B cell (primary cell): ENCODE measurements around the gene MYT1. TPM values are rescaled to one million over a fixed set of nuclear protein-coding genes. Genes with fewer than 3 reads are reported as not detected.

Source experiments
- ATAC-seq: fragments of 200-7000 bp; cut with Tn5 transposase; one replicate; pipeline ENCODE4 v1.10.0; 2021; ENCODE audit warnings: low read depth, mild to moderate bottlenecking, moderate number of reproducible peaks, moderate library complexity
- CTCF ChIA-PET: fragments of 350-600 bp; sonication (Branson Sonifier 250); formaldehyde crosslinking; loops from one replicate; lab custom pipeline; 2021; ENCODE audit warnings: antibody characterized with exemption, inconsistent platforms; lab: Charles Lee
- POLR2A ChIA-PET: fragments of 350-600 bp; sonication (Branson Sonifier 250); formaldehyde crosslinking; loops from one replicate; lab custom pipeline; 2021; ENCODE audit warnings: antibody characterized with exemption; lab: Charles Lee
- DNase-seq: peaks from one replicate; pipeline ENCODE4 v3.0.0; 2013
- H2AFZ ChIP-seq: 2 replicates; pipeline ENCODE4 v1.6.1; 2012; ENCODE audit warnings: mild to moderate bottlenecking, low read depth, low read length; ENCODE audit not compliant: insufficient read depth, poor library complexity, severe bottlenecking
- H3K27ac ChIP-seq, 2 donors: 1 replicate in 1 of 2; 2 replicates in 1 of 2; pipeline ENCODE4 v1.5.1; 2012 to 2013; ENCODE audit warnings: low read length in 2 of 2, mild to moderate bottlenecking in 2 of 2, moderate library complexity in 1 of 2
- H3K27me3 ChIP-seq, 4 experiments: fragments of 200-600 bp in 1 of 4; sonication (generic) in 1 of 4; replicated peaks in 1 of 4; 1 replicate in 2 of 4; 2 replicates in 2 of 4; pipeline versions ENCODE4 v1.6.1 to v1.7.0; 2013 to 2016; ENCODE audit warnings: low read length in 3 of 4, mild to moderate bottlenecking in 2 of 4, mixed read lengths in 1 of 4, moderate library complexity in 1 of 4; ENCODE audit not compliant: insufficient read depth in 4 of 4, control insufficient read depth in 3 of 4; ENCODE audit errors: control extremely low read depth in 1 of 4
- H3K36me3 ChIP-seq, 2 experiments: replicated peaks in 1 of 2; 1 replicate in 1 of 2; 2 replicates in 1 of 2; pipeline versions ENCODE4 v1.6.1 to v1.7.1; 2013; ENCODE audit warnings: low read length in 1 of 2; ENCODE audit not compliant: insufficient read depth in 2 of 2, control insufficient read depth in 1 of 2; ENCODE audit errors: control extremely low read depth in 1 of 2, extremely low read depth in 1 of 2
- H3K4me1 ChIP-seq, 2 donors: fragments of 200-600 bp in 1 of 2; sonication (generic) in 1 of 2; 1 replicate in 1 of 2; 2 replicates in 1 of 2; pipeline versions ENCODE4 v1.5.1 to v1.6.1; 2013 to 2017; ENCODE audit warnings: low read length in 2 of 2; ENCODE audit not compliant: control insufficient read depth in 2 of 2, insufficient read depth in 2 of 2
- H3K4me2 ChIP-seq: replicated peaks from 2 replicates; pipeline ENCODE3; 2012; ENCODE audit warnings: mild to moderate bottlenecking, low read depth, low read length; ENCODE audit not compliant: poor library complexity, severe bottlenecking
- H3K4me3 ChIP-seq, 5 experiments: fragments of 200-600 bp in 1 of 5; sonication (generic) in 1 of 5; 1 replicate in 3 of 5; 2 replicates in 2 of 5; pipeline versions ENCODE4 v1.5.1 to v1.7.0; 2011 to 2016; ENCODE audit warnings: low read length in 4 of 5, mild to moderate bottlenecking in 4 of 5, low read depth in 2 of 5, control low read depth in 1 of 5, moderate library complexity in 1 of 5; ENCODE audit not compliant: insufficient read depth in 1 of 5; ENCODE audit errors: control extremely low read depth in 1 of 5, extremely low read depth in 1 of 5
- H3K79me2 ChIP-seq: fragments of 200-600 bp; sonication (generic); one replicate; pipeline ENCODE4 v1.6.0; 2016; ENCODE audit warnings: low read length; ENCODE audit not compliant: control insufficient read depth, insufficient read depth
- H3K9ac ChIP-seq: fragments of 200-600 bp; sonication (generic); 2 replicates; pipeline ENCODE4 v1.6.1; 2017; ENCODE audit warnings: mild to moderate bottlenecking, low read length, moderate library complexity
- H3K9me3 ChIP-seq, 3 donors: one replicate each; pipeline versions ENCODE4 v1.6.1 to v1.7.1; 2013; ENCODE audit warnings: low read length in 2 of 3; ENCODE audit not compliant: control insufficient read depth in 2 of 3, insufficient read depth in 1 of 3; ENCODE audit errors: control extremely low read depth in 1 of 3
- H4K20me1 ChIP-seq: 2 replicates; pipeline ENCODE4 v1.6.0; 2012; ENCODE audit warnings: mild to moderate bottlenecking, low read length; ENCODE audit not compliant: insufficient read depth, control insufficient read depth, poor library complexity, severe bottlenecking
- H3K27ac Mint-ChIP-seq: one replicate; pipeline ENCODE4 v1.8.0; 2021; ENCODE audit warnings: mixed read lengths
- H3K27me3 Mint-ChIP-seq: one replicate; pipeline ENCODE4 v1.8.0; 2021; ENCODE audit warnings: mixed read lengths
- H3K4me1 Mint-ChIP-seq: one replicate; pipeline ENCODE4 v1.8.0; 2021; ENCODE audit warnings: mixed read lengths
- H3K4me3 Mint-ChIP-seq: one replicate; pipeline ENCODE4 v1.8.0; 2021; ENCODE audit warnings: mixed read lengths
- H3K9me3 Mint-ChIP-seq: one replicate; pipeline ENCODE4 v1.8.0; 2022; ENCODE audit warnings: mixed read lengths; ENCODE audit not compliant: insufficient read depth
- CTCF ChIP-seq: fragments of 200-600 bp; IDR thresholded peaks from one replicate; pipeline ENCODE4 v1.8.0; 2022; ENCODE audit warnings: antibody characterized with exemption, mild to moderate bottlenecking
- EZH2 ChIP-seq: IDR thresholded peaks from 2 replicates; pipeline ENCODE4 v1.6.1; 2012; ENCODE audit warnings: borderline replicate concordance, low read depth, mild to moderate bottlenecking, moderate library complexity, low read length; ENCODE audit not compliant: insufficient read depth, poor library complexity, severe bottlenecking
- WGBS: methylation state at CpG from one replicate; pipeline ENCODE4 v1.1.5; 2013; ENCODE audit warnings: missing lambda C conversion rate; ENCODE audit not compliant: insufficient coverage; 5-methylcytosine and 5-hydroxymethylcytosine counted together
- intact Hi-C: fragments of 100-400 bp; cut with micrococcal nuclease; formaldehyde crosslinking; loops from one replicate; pipeline ENCODE4 v1.10.0; 2022
- polyA plus RNA-seq: library from polyadenylated mRNA; depleted of rRNA; stranded (reverse); fragments of >200 nt; gene quantifications from 2 replicates; pipeline ENCODE4 v1.2.3, GENCODE V29; 2012
- total RNA-seq, 2 donors: library from RNA; stranded (reverse); fragments of 120-200 nt in 1 of 2; gene quantifications; 1 replicate in 1 of 2; 2 replicates in 1 of 2; pipeline versions ENCODE4 v1.2.3 to v1.2.4, GENCODE V29; 2013 to 2022

MYT1 gene
- total and polyA plus RNA-seq, 2 donors (not counting 1 experiment from before 2014, with no cell fraction given), result 0.49 to 42.2 TPM

GRCh38 chr20:64157878-64158277, 6.4 kb upstream of the MYT1 start:
- Histone ChIP-seq H3K36me3 (no peaks in the 10 kb centered on the region), H3K4me2 (no peak overlapping the region), H2AFZ (no peak overlapping the region), H4K20me1 (no peaks in the 10 kb centered on the region), H3K27me3 (peaks cover 0 to 38% (median 10%) of the 10 kb centered on the region in 4 experiments), H3K27ac (no peak overlapping the region), H3K79me2 (no peaks in the 10 kb centered on the region), H3K4me1 (peaks cover 0 to 3% of the 10 kb centered on the region in 2 donors), H3K9me3 (peaks cover 0 to 16% (median 0%) of the 10 kb centered on the region in 3 donors), H3K9ac (no peak overlapping the region), H3K4me3 (no peak overlapping the region)
- peaks cover 36% of the 10 kb centered on the region for H3K27me3 Mint-ChIP-seq
- H3K4me1 Mint-ChIP-seq, result no peaks in the 10 kb centered on the region
- H3K4me3 Mint-ChIP-seq, result no peak overlapping the region
- no peak for DNase-seq
- ChIA-PET POLR2A (no interaction called here), CTCF (no interaction called here)
- no peaks in the 10 kb centered on the region for H3K9me3 Mint-ChIP-seq
- intact Hi-C loops, result no loop called here
- H3K27ac Mint-ChIP-seq, result no peak overlapping the region
- TF ChIP-seq CTCF, result no peak
- TF ChIP-seq EZH2, result no peak
- no CpG with 5 or more reads among the region's 1 CpG for WGBS
- ATAC-seq, result no peak

- Histone ChIP-seq H3K9me3 (peaks cover 0 to 16% (median 0%) of the 10 kb centered on the region in 3 donors), H2AFZ (no peak overlapping the region), H3K27me3 (peaks cover 0 to 39% (median 12%) of the 10 kb centered on the region in 4 experiments), H4K20me1 (no peaks in the 10 kb centered on the region), H3K4me3 (no peak overlapping the region), H3K79me2 (no peaks in the 10 kb centered on the region), H3K27ac (no peak overlapping the region), H3K36me3 (no peaks in the 10 kb centered on the region), H3K9ac (no peak overlapping the region), H3K4me1 (peaks cover 0 to 3% of the 10 kb centered on the region in 2 donors), H3K4me2 (no peak overlapping the region)
- CTCF ChIA-PET, result no interaction called here
- H3K4me1 Mint-ChIP-seq, result no peaks in the 10 kb centered on the region
- no peak overlapping the region for H3K4me3 Mint-ChIP-seq
- POLR2A ChIA-PET, result no interaction called here
- H3K27me3 Mint-ChIP-seq, result peaks cover 38% of the 10 kb centered on the region
- TF ChIP-seq EZH2 (no peak), CTCF (no peak)
- 67% methylated on average over 8 of the region's 9 CpGs for WGBS
- intact Hi-C loops, result no loop called here
- no peaks in the 10 kb centered on the region for H3K9me3 Mint-ChIP-seq
- no peak overlapping the region for H3K27ac Mint-ChIP-seq
- ATAC-seq (no peak), DNase-seq (no peak)
Measured at GRCh38 chr20:64158346-64159285, 5.6 kb upstream of the MYT1 start.
